NCI-H82 treated with DMSO at 0.1 percent for 48 hours (cell line): Measurements from ENCODE around the gene CCL8.

Experiments used
- DNase-seq: peaks from one replicate; lab custom pipeline; 2025; ENCODE audit not compliant: unreplicated experiment; lab: John Stamatoyannopoulos, UW

CCL8 gene

GRCh38 chr17:34319039-34319483 is at the start of gene CCL8:
CCL8 (plus strand) TSS chr17:34319435; CDS start chr17:34319502, 67 bp downstream.
- DNase-seq = no peak

- no peak for DNase-seq
These were observed 49.3 kb upstream of the CCL8 start, which contains the start of gene CCL7 for GRCh38 chr17:34269969-34270368. CCL7 (plus strand) TSS chr17:34270221; CDS start chr17:34270291, 70 bp downstream.

GRCh38 chr17:34275881-34276280 is 43.4 kb upstream of the CCL8 start:
- no peak for DNase-seq

GRCh38 chr17:34276826-34277225 is 42.4 kb upstream of the CCL8 start:
- no peak for DNase-seq

- DNase-seq = no peak
These were observed 35.7 kb upstream of the CCL8 start for GRCh38 chr17:34283571-34283970.

- no peak for DNase-seq
These were observed 33.9 kb upstream of the CCL8 start, which contains the start of gene CCL11 for GRCh38 chr17:34285286-34285792. CCL11 (plus strand) TSS chr17:34285742; CDS start chr17:34285809, 67 bp downstream.

- no peak for DNase-seq
These were observed 31.4 kb upstream of the CCL8 start for GRCh38 chr17:34287875-34288274.

GRCh38 chr17:34290586-34290985 is 28.6 kb upstream of the CCL8 start:
- no peak for DNase-seq

- no peak for DNase-seq
These were observed 27.4 kb upstream of the CCL8 start for GRCh38 chr17:34291721-34292348.

- DNase-seq = no peak
These were observed 20.2 kb upstream of the CCL8 start for GRCh38 chr17:34299027-34299426.

GRCh38 chr17:34299956-34300577 is 19.2 kb upstream of the CCL8 start:
- DNase-seq = peak; percentile 51

GRCh38 chr17:34300652-34301370 is 18.4 kb upstream of the CCL8 start:
- DNase-seq = no peak

GRCh38 chr17:34301986-34302385 is 17.2 kb upstream of the CCL8 start:
- no peak for DNase-seq

GRCh38 chr17:34302636-34303035 is 16.6 kb upstream of the CCL8 start:
- no peak for DNase-seq

- no peak for DNase-seq
These were observed 15.6 kb upstream of the CCL8 start for GRCh38 chr17:34303606-34304005.

- DNase-seq = no peak
These were observed 14.2 kb upstream of the CCL8 start for GRCh38 chr17:34305061-34305460.

- no peak for DNase-seq
These were observed 13.6 kb upstream of the CCL8 start for GRCh38 chr17:34305606-34306005.

- no peak for DNase-seq
These were observed 12.8 kb upstream of the CCL8 start for GRCh38 chr17:34306466-34306865.

- no peak for DNase-seq
These were observed 12.1 kb upstream of the CCL8 start for GRCh38 chr17:34307110-34307509.

- no peak for DNase-seq
These were observed 10.9 kb upstream of the CCL8 start for GRCh38 chr17:34308371-34308770.

GRCh38 chr17:34311291-34311690 is 7.9 kb upstream of the CCL8 start:
- no peak for DNase-seq

GRCh38 chr17:34312080-34312479 is 7.2 kb upstream of the CCL8 start:
- no peak for DNase-seq
